HG02938 (cell line): ENCODE measurements around the gene LTA.

ENCODE experiments used
- ATAC-seq: cut with Tn5 transposase; IDR thresholded peaks from one replicate; pipeline ENCODE4 v1.9.1; 2021; ENCODE audit warnings: mild to moderate bottlenecking, moderate library complexity; ENCODE audit not compliant: unreplicated experiment

The LTA gene

DNA sequence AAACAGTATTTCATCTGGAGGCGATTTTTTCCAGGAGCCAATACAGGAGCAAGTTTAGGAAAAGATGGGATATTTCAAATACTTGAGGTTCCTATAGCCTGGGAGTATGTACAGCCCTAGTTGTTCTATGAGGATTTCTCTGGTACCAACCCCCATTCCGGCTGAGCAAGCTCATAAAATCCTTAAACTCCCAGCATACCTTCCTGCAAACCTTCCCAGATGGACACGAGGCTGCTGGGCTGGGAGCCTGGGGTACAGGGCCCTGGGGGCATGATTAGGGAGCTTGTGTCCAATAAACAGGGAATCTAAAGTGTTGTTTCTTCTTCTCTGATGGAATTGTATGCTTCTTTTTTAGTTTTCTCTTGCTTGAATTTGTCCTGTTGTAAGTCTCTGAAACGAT lies 49.9 kb downstream of the LTA start:
- no peak for ATAC-seq

DNA sequence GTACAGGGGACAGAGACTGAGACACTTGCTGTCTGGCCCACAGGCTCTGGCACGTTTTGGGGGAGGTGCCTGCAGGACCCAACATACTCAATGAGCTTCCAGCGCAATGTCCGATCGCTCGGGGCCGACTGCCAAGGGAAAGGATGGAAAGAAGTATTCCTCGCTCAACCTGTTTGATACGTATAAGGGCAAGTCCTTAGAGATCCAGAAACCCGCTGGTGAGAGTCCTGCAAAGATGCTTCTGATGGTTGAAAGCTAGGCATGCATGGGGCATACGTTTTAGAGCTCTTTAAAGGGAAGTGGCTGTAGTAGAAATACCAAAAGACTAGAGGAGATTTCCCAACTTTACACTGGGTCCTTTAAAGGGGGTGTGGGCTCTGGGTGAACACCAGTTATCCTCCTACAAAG lies 50.6 kb downstream of the LTA start:
- ATAC-seq: no peak
